ENCODE measurements around the gene ZNF438. TPM values are rescaled to one million over a fixed set of nuclear protein-coding genes. Genes with fewer than 3 reads are reported as not detected.
A peak's percentile ranks its signal among the peaks of the same experiment; 100 is the strongest.

The ZNF438 gene
- total RNA-seq, 1 experiment from 2014 or later, result 2.6 TPM

DNA sequence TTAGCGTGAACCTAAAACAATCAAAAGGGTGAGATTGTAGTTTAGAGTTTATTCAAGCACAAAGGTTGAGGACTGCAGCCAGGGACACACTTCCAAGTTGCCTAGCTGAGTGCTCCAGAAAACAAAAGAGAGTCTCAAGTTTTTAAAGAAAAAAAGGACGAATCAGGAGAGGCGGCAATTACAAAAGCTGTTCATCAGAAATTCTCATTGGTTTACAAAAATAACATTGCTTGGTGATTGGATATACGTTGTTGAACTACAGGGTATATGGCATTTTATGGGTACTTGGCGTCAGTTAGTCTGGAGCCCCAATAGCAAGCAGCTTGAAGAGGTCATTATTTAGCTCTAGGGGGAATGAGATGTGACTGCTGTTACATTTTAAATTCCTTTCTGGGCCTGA is 11.5 kb downstream of the ZNF438 start:
- in situ Hi-C loops (cut with HindIII; ENCODE audit: low pct_unique_long_range_greater_than_20kb, low sequenced_read_pairs), result no loop called here
- DNase-seq (ENCODE audit: low read depth), result no peak

GRCh38 chr10:31018962-31019361 is 12.7 kb downstream of the ZNF438 start:
- no peak for DNase-seq (ENCODE audit: low read depth)
- in situ Hi-C loops (cut with HindIII; ENCODE audit: low pct_unique_long_range_greater_than_20kb, low sequenced_read_pairs), result no loop called here

GRCh38 chr10:31018356-31018750 is 13.3 kb downstream of the ZNF438 start:
- in situ Hi-C loops (cut with HindIII; ENCODE audit: low pct_unique_long_range_greater_than_20kb, low sequenced_read_pairs), result no loop called here
- DNase-seq (ENCODE audit: low read depth), result no peak

GRCh38 chr10:31017534-31018355 is 13.9 kb downstream of the ZNF438 start:
- no peak for DNase-seq (ENCODE audit: low read depth)
- in situ Hi-C loops (cut with HindIII; ENCODE audit: low pct_unique_long_range_greater_than_20kb, low sequenced_read_pairs), result no loop called here

DNA sequence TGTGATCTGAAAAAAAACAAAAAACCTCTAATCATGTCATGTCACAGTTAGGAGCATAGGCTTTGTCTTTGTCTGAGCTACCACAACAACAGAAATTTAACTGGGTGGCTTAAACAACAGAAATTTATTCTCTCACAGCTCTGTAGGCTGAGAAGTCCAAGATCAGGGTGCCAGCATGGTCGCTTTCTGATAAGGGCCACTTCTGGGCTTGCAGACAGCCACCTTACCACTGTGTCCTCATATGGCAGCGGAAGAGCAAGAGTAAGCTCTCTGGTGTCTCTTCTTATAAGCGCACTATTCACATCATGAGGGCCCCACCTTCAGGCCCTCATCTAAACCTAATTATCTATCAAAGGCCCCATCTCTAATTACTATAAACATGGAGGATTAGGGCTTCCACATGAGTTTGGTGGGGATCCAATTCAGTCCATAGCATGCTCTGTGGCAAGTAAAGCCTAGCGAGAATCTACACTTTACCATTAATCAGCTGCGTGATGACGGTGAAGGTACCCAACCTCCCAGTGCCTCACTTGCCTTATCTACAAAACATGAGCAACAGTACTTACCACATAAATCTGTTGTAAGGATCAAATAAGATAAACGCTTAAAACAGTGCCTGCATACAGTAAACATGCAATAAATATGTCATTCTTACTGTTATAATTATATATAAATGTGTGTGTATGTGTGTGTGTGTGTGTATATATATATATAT is 17.3 kb downstream of the ZNF438 start:
- in situ Hi-C loops (cut with HindIII; ENCODE audit: low pct_unique_long_range_greater_than_20kb, low sequenced_read_pairs), result no loop called here

DNA sequence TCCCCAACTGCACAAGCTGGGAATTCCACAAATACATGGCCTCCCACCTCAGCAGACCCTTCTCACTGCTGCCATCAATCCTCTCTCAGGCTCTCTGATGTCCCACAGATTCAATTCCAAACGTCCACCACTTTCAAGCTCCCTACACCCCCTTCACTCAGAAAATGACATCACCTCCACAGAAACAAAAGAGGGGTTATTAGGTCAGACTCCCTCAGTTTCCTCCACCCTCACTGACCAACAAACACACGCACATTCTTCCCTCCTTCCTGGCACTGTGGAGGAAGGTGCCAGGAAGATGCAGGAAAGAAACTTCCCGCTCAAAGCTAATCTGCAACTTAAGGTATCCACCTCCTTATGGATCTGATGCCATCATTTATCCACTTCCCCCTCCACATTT is 18.3 kb downstream of the ZNF438 start:
- in situ Hi-C loops (cut with HindIII; ENCODE audit: low pct_unique_long_range_greater_than_20kb, low sequenced_read_pairs), result no loop called here
- no peak for DNase-seq (ENCODE audit: low read depth)

More for the DNA sequence above, 17.3 kb downstream of the ZNF438 start:
- no peak for DNase-seq (ENCODE audit: low read depth)

DNA sequence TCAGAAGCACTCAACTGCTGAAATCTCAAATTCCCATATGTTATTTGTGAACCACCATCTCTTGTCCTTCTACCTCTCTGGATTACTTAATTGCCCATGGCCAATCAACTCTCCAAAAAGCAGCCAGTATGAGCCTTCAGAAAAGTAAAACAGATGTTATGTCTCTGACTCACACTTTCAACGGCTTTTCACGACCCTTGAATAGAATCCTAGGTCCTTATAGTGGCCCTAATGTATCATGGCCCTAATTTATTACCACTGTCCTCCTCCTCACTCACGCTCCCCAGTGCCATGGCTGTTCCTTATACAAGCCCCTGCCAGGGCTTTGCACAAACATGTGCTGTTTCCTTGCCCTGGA is 20.0 kb downstream of the ZNF438 start:
- no peak for DNase-seq (ENCODE audit: low read depth)
- in situ Hi-C loops (cut with HindIII; ENCODE audit: low pct_unique_long_range_greater_than_20kb, low sequenced_read_pairs), result no loop called here

- no peak for DNase-seq (ENCODE audit: low read depth)
- in situ Hi-C loops (cut with HindIII; ENCODE audit: low pct_unique_long_range_greater_than_20kb, low sequenced_read_pairs), result no loop called here
These were observed 20.5 kb downstream of the ZNF438 start for GRCh38 chr10:31011017-31011664.

DNA sequence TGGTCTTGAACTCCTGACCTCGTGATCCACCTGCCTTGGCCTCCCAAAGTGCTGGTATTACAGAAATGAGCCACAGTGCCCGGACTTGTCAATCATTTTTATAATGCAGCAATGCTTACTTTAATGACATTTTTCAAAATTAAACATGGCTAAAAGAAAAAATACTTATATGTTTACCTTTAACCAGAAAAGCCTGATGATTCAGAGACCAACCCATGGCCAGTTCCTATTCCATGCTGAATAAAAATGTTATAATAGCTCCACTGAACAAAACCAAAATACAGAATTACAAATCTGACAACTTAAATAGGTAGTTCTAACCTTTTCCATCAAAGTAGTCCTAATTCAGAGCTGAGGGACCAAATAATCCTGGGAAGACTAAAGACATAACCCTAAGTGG is 21.6 kb downstream of the ZNF438 start:
- DNase-seq (ENCODE audit: low read depth), result no peak
- in situ Hi-C loops (cut with HindIII; ENCODE audit: low pct_unique_long_range_greater_than_20kb, low sequenced_read_pairs), result no loop called here

DNA sequence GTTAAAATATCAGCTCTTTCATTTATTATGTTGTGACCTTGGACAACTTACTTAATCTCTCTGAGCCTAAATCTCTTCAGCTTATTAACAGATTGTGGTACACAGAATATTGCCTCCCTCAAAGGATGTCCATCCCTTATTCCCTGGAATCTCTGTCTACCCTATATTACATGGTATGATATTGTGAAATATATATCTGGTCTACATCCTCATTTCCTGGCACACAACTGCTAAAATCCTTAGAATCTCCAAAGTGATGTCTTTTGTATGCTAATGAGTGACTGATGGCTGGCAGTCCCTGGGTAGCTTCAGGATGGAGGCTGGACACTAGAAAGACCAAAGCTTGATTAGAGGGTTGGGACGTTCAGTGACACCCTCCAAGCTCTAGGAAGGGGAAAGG is 25.8 kb downstream of the ZNF438 start:
- in situ Hi-C loops (cut with HindIII; ENCODE audit: low pct_unique_long_range_greater_than_20kb, low sequenced_read_pairs), result no loop called here
- DNase-seq (ENCODE audit: low read depth), result no peak

DNA sequence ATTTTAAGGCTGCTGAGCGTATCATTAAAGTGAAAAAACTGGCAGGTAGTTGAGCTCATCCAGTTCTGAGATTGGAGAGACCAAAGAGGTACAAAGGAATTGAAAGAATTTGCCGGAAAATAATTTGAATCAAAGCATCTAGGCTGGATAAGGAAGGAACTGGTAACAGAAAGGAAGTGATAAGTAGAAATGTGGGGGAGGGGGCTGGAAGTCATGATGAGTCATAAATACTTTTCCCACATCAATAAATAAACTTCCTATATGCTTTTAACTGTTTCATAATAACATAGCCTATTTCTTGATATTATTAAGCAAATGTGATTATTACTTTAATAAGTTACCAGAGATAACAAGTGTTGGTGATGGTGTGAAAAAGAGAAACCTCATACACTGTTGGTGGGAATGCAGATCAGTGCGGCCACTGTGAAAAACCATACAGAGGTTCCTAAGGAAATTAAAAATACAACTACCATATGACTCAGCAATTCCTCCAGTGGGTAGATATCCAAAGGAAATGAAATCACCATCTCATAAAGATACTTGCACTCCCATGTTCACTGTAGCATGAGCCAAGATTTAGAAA is 27.0 kb downstream of the ZNF438 start:
- in situ Hi-C loops (cut with HindIII; ENCODE audit: low pct_unique_long_range_greater_than_20kb, low sequenced_read_pairs), result no loop called here
- peak; percentile 65 for DNase-seq (ENCODE audit: low read depth)

GRCh38 chr10:31001740-31002139 is 29.9 kb downstream of the ZNF438 start:
- DNase-seq (ENCODE audit: low read depth), result no peak
- in situ Hi-C loops (cut with HindIII; ENCODE audit: low pct_unique_long_range_greater_than_20kb, low sequenced_read_pairs), result no loop called here

- in situ Hi-C loops (cut with HindIII; ENCODE audit: low pct_unique_long_range_greater_than_20kb, low sequenced_read_pairs), result no loop called here
- DNase-seq (ENCODE audit: low read depth), result no peak
These were observed 30.8 kb downstream of the ZNF438 start for GRCh38 chr10:31000867-31001266.

DNA sequence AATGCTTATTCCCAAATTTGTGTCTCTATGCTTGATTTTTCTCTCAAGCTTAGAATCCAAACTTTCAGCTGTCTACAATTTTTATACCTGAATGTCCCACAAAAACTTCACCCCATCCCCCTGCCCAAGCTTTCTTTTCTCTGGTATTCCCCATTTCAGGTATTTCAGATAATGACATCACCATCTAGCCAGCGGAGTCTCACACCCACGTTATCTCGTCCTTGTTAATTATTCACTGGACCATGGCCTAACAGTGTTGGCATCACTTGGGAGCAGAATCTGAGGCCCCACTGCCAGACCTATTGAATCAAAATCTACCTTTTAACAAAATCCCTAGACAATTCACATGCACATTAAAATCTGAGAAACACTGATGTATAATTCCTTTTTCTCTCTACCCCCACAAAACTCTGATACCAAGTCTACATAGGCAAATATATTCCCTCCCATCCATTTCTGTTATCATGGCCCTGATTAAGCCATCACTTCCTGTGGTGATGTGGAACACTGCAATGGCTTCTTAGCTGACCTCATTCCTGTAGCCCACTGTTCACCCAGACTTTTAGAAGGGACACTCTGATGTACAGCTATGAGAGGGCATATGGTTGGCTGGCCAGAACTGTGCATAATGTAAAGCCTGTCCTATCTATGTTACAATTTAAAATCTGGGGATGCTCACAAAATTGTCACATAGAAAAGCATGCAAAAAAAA is 31.4 kb downstream of the ZNF438 start:
- in situ Hi-C loops (cut with HindIII; ENCODE audit: low pct_unique_long_range_greater_than_20kb, low sequenced_read_pairs), result no loop called here
- DNase-seq (ENCODE audit: low read depth), result peak; percentile 64

GRCh38 chr10:30999070-30999712 is 32.5 kb downstream of the ZNF438 start:
- in situ Hi-C loops (cut with HindIII; ENCODE audit: low pct_unique_long_range_greater_than_20kb, low sequenced_read_pairs), result no loop called here
- no peak for DNase-seq (ENCODE audit: low read depth)

DNA sequence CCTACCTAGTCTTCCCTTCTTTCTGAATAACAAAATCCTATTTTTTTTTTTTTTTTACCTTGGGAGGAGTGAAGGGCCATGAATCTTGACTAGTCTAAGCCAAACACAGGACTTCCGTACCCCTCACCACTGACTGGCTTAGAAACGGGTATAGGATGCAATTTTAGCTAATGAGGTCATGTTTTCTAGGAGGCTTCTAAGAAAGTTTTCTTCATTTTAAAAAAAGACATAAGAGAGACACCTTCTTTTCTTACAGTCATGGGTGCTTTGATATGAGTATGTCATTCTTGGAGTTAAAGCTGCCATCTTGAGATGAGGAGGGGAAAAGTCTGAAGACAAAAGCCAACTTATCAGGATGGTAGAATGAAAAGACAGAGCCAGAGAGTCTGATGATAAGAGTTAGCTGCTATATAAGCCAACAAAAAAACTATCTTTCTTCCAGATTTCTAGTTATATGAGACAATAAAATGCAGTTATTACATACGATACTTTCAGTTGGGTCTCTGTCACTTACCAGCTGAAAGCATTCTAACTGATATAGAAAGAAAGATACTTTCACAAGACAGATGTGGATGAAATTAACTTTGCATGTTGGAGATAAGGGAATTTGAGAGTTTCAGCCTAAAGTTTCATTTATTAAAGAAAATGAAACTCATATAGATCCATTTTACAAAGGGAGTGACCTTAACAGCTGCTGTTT is 34.0 kb downstream of the ZNF438 start:
- in situ Hi-C loops (cut with HindIII; ENCODE audit: low pct_unique_long_range_greater_than_20kb, low sequenced_read_pairs), result no loop called here
- no peak for DNase-seq (ENCODE audit: low read depth)

DNA sequence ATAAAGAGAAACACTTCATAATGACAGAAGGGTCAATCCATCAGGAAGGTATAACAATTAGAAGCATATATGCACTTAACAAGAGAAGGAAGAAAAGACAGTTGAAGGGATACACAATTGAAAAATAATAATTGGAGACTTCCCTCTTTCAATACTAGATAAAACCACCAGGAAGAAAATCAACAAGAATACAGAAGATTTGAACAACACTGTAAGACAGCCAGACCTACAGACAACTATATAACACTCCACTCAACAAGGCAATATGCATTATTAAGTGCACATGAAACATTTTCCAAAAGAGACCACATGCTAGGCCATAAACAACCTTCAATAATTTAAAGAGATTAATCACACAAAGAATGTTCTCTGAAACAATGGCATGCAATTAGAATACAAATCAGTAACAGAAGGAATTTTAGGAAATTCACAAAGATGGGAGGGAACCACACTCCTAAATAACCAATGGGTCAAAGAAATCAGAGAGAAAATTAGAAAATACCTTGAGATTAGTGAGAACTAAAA is 35.1 kb downstream of the ZNF438 start:
- in situ Hi-C loops (cut with HindIII; ENCODE audit: low pct_unique_long_range_greater_than_20kb, low sequenced_read_pairs), result no loop called here
- no peak for DNase-seq (ENCODE audit: low read depth)
